Uterus (tissue), 2 donors: ENCODE results near the gene GALNT15.

Source experiments
- POLR2A ChIP-seq, 2 donors: fragments of 450-650 bp; IDR thresholded peaks; one replicate each; pipeline ENCODE4 v1.6.1; 2016; ENCODE audit warnings: antibody characterized with exemption in 2 of 2, mild to moderate bottlenecking in 1 of 2, moderate library complexity in 1 of 2
- TF ChIP-seq, protein P1 (sequence below), 4 experiments: fragments of 200-600 bp in 2 of 4; fragments of 450-650 bp in 2 of 4; sonication (generic) in 2 of 4; IDR thresholded peaks; one replicate each; pipeline ENCODE4 v1.5.1; 2016 to 2019; ENCODE audit warnings: antibody characterized with exemption in 4 of 4, mild to moderate bottlenecking in 2 of 4, moderate library complexity in 1 of 4

DNA sequence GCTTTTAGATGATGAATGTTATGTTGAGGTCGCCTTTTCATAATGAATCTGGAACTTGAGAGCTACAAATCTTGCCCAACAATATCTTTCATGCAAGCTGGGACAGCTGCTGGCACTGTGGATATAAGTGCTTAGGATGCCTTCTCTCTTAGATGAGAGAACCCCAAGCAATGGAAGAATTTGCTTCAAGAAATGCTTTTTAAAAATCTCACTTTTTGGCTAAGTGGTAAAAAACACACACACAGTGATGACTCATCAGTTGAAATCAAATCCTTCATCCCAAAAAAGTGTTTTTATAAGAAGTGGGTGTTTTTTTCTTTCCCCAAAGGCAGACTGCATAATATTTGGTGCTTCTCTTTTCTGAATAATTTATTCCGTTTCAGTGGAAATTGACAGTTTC lies 38.4 kb upstream of the GALNT15 start:
- TF ChIP-seq, protein P1, sequence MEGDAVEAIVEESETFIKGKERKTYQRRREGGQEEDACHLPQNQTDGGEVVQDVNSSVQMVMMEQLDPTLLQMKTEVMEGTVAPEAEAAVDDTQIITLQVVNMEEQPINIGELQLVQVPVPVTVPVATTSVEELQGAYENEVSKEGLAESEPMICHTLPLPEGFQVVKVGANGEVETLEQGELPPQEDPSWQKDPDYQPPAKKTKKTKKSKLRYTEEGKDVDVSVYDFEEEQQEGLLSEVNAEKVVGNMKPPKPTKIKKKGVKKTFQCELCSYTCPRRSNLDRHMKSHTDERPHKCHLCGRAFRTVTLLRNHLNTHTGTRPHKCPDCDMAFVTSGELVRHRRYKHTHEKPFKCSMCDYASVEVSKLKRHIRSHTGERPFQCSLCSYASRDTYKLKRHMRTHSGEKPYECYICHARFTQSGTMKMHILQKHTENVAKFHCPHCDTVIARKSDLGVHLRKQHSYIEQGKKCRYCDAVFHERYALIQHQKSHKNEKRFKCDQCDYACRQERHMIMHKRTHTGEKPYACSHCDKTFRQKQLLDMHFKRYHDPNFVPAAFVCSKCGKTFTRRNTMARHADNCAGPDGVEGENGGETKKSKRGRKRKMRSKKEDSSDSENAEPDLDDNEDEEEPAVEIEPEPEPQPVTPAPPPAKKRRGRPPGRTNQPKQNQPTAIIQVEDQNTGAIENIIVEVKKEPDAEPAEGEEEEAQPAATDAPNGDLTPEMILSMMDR (IDR thresholded peaks at IDR 0.05), result no peak
- TF ChIP-seq POLR2A (IDR thresholded peaks at IDR 0.05), result no peak
